ENCODE data around the gene SLC1A7. TPM values are rescaled to one million over a fixed set of nuclear protein-coding genes. Genes with fewer than 3 reads are reported as not detected.
"Not testable (repeated sequence)": the region's sequence is repeated elsewhere in the genome, so short reads cannot be mapped to it uniquely, and the experiment has no call there.

The SLC1A7 gene
- not detected for total RNA-seq

DNA sequence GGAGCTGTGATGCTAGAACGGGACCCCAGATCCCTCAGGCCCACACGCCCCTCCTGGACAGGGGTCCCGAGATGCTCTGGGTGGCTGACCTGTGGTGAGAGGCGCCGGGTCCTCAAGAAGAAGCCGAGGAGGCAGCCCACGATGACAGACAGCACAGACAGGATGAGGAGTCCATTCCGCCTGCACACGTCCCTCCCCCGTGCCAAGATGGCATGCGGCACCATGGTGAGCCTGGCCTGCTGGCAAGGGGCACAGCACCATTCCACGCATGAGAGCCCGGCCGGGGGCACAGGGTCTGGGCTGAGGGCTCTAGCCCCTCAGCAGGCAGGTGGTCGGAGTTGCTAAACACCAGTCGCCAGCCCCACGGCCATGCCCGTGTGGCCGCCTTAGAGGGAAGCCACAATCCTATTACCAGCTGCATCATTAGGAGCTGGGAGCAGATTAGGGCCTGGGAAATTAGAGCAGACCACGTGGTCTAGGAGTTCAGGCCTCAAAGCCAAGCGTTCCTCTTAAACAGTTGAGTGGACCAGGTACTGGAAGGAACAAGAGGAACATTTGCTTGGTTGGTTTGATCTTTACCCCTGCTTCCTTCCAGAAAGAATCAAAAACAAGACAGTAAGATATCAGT, at the start of gene SLC1A7:
Gene SLC1A7, minus strand, starts transcription at position 413 of the 628 bp plus-strand sequence. Its CDS starts 189 bp downstream, at position 224.
- DNase-seq = no peak
- ChIA-PET CTCF (no interaction called here), POLR2A (no interaction called here)
- Mint-ChIP-seq H3K27ac (no peak within 1 kb of the TSS), H3K4me1 (no peaks in the 10 kb centered on the region), H3K4me3 (no peak within 1 kb of the TSS), H3K27me3 (no peaks in the 10 kb centered on the region), H3K36me3 (ENCODE audit: low read depth) (peaks cover 3% of the 10 kb centered on the region), H3K9me3 (peaks cover 7% of the 10 kb centered on the region)

DNA sequence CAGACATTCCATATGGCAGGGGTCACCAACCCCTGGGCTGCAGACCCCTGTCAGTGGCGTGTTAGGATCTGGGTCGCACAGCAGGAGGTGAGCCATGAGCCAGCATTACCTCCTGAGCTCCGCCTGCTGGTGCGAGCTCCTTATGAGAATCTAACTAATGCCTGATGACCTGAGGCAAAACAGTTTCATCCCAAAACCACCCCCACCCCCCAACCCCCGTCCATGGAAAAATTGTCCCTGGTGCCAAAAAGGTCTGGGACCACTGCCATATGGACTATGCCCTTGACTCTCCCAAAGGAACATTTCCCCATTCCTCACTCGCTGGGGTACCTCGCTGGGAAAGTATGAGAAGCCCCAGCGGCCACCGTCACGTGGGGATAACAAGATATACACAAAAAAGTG, 47.8 kb upstream of the SLC1A7 start:
- DNase-seq = no peak
- ChIA-PET CTCF (interaction anchor here (3.9 kb wide), 1 partner anchor 10 kb away, joined by 12 read pairs; no protein-coding TSS in a partner anchor), POLR2A (no interaction called here)
- no peak overlapping the region for H3K27ac Mint-ChIP-seq
- H3K4me1 Mint-ChIP-seq = no peaks in the 10 kb centered on the region
- peaks cover 17% of the 10 kb centered on the region for H3K27me3 Mint-ChIP-seq
- no peaks in the 10 kb centered on the region for H3K36me3 Mint-ChIP-seq (ENCODE audit: low read depth)
- H3K4me3 Mint-ChIP-seq = no peak overlapping the region
- H3K9me3 Mint-ChIP-seq = no peaks in the 10 kb centered on the region

DNA sequence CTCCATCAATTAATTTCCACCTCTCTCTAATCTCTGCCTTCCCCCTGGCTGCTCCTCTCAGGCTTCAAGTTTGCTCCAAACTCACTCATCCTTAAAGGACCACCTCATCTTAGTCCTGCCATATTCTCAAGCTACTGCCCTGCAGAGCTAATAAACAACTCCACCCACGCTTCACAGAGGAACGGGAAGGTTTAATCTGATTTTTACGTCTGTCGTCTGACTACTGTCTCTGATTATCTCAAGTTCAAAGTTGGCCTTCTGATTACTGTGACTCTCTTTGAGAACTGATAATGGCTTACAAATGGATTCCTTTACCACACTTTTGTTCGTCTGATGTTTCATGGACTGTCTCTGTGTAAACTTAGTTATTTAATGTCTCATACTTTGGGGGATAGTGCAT, 46.6 kb upstream of the SLC1A7 start:
- DNase-seq = no peak
- no peaks in the 10 kb centered on the region for H3K36me3 Mint-ChIP-seq (ENCODE audit: low read depth)
- CTCF ChIA-PET = no interaction called here
- H3K4me3 Mint-ChIP-seq = no peak overlapping the region
- no peaks in the 10 kb centered on the region for H3K4me1 Mint-ChIP-seq
- POLR2A ChIA-PET = no interaction called here
- peaks cover 17% of the 10 kb centered on the region for H3K27me3 Mint-ChIP-seq
- H3K27ac Mint-ChIP-seq = no peak overlapping the region
- no peaks in the 10 kb centered on the region for H3K9me3 Mint-ChIP-seq

DNA sequence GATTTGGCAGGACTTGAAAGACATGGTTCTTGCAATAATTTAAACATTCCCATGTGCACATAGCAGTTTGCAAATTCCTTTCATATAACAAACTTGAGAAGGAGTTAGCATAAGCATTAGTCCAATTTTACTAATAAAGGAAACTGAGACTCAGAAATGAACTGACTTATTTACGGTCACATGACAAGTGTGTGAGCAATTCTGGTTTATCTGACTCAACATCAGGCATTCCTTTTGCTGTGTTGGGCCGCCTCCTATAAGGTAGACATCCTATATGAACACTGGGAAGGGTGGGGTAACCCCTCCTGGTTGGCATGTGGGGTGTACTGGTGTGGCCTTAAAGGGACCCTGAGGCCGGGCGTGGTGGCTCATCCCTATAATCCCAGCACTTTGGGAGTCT, 45.7 kb upstream of the SLC1A7 start:
- Mint-ChIP-seq H3K27me3 (peaks cover 17% of the 10 kb centered on the region), H3K9me3 (no peaks in the 10 kb centered on the region), H3K36me3 (ENCODE audit: low read depth) (no peaks in the 10 kb centered on the region), H3K4me1 (no peaks in the 10 kb centered on the region), H3K4me3 (no peak overlapping the region), H3K27ac (no peak overlapping the region)
- POLR2A ChIA-PET = no interaction called here
- no peak for DNase-seq
- CTCF ChIA-PET = no interaction called here

DNA sequence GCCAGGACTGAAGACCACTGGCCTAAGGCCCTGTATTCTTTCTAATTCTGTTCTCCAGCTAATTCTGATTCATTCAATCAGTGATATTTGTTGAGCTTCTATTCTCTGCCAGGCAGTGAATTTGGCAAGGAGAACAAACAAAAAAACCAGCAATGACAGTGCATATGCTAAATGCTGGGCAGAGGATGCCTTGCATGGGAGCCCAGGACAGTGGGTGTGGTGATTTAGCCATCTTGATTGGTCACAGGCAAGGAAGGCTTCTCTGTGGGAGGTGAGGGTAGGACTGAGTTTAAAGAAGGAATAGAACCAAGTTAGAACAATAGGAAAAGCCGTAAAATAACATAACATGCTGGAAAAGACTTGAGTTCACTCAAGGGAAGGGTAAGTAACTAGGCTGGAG, 45.0 kb upstream of the SLC1A7 start:
- Mint-ChIP-seq H3K4me3 (no peak overlapping the region), H3K9me3 (no peaks in the 10 kb centered on the region), H3K4me1 (no peaks in the 10 kb centered on the region), H3K27ac (no peak overlapping the region), H3K27me3 (peaks cover 17% of the 10 kb centered on the region), H3K36me3 (ENCODE audit: low read depth) (no peaks in the 10 kb centered on the region)
- DNase-seq = no peak
- POLR2A ChIA-PET = no interaction called here
- CTCF ChIA-PET = no interaction called here

DNA sequence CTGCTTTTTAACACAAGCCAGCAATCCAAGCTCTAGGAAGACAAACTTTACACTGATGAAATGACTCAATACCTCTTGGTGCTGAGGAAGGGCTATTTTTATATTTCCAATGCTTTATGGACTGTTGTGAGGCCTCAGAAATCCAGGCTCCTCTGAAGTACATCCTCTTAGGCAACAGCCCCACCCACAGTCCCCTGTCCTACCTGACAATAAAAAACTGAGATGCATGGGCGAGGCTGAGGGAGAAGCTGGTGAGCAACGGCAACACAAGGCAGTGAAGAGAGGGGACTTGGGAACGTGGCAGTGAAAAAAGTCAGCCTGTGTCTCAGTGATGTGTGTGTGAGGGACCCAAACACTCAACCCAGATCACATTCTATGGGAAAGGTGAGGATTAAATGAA, 44.1 kb upstream of the SLC1A7 start:
- Mint-ChIP-seq H3K36me3 (ENCODE audit: low read depth) (no peaks in the 10 kb centered on the region), H3K9me3 (no peaks in the 10 kb centered on the region), H3K4me1 (no peaks in the 10 kb centered on the region), H3K27ac (no peak overlapping the region), H3K27me3 (peaks cover 17% of the 10 kb centered on the region), H3K4me3 (no peak overlapping the region)
- no peak for DNase-seq
- POLR2A ChIA-PET = interaction anchor here (1.0 kb wide), 1 partner anchor 114 kb away, joined by 3 read pairs; no protein-coding TSS in a partner anchor
- CTCF ChIA-PET = interaction anchor here (1.0 to 1.2 kb wide), 2 partner anchors 13 to 25 kb away, joined by 4 read pairs; no protein-coding TSS in a partner anchor

DNA sequence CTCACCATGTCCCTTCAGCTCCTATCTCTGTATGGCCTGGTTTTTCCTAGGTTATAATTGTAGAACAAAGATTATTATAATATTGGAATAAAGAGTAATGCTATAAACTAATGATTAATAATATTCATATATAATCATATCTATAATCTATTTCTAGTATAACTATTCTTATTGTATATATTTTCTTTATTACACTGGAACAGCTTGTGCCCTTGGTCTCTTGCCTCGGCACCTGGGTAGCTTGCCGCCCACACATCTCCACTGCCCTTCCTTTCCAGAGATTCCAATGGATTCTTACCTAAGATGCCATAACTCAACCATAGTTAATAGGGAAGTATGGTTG, 43.5 kb upstream of the SLC1A7 start:
- ChIA-PET POLR2A (interaction anchor here (0.6 to 1.0 kb wide), 2 partner anchors 114 to 185 kb away, joined by 3 read pairs; no protein-coding TSS in a partner anchor), CTCF (interaction anchor here (0.7 to 1.2 kb wide), 3 partner anchors 13 to 517 kb away, joined by 3 to 4 read pairs (median 4); no protein-coding TSS in a partner anchor)
- DNase-seq; H3K4me1 Mint-ChIP-seq; H3K36me3 Mint-ChIP-seq (ENCODE audit: low read depth); H3K4me3 Mint-ChIP-seq; H3K9me3 Mint-ChIP-seq; H3K27ac Mint-ChIP-seq: not testable (repeated sequence)
- peaks cover 17% of the 10 kb centered on the region for H3K27me3 Mint-ChIP-seq

DNA sequence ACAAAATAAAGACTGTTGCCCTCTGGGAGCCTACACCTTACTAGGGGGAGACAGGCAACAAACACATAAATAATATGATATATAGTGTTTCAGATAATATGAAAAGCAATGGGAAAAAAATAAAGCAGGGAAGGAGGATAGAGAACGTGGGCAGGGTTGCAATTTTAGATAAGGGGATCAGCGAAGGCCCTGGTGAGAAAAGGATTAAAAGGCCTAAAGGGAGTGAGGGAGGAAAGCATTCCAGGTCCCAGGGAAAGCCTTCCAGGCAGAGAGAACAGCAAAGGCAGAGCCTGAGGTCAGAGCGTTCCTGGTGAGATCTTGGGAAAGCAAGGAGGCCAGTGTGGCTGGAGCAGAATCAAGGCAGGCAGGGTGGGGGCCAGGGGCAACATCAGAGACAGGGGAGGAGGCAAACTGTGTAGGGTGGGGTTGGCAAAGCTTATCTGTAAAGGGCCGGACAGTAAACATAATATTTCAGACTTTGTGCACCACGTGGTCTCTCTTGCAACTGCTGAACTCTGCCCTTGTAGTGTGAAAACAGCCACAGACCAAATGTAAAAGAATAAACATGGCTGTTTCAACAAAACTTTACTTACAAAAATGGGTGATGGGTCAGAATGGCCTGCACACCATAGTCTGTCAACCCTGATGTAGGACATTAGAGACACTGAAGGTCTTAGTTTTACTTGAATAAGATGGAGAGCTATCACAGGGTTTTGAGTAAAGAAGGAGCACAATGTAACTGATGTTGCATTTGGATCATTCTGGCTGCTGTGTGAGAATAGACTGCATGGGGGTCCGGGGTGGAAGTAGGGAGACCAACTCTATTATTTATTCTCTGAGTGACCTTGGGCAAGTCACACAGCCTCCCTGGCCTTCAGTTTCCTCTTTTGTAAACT, 40.9 kb upstream of the SLC1A7 start:
- POLR2A ChIA-PET = no interaction called here
- H3K4me3 Mint-ChIP-seq = no peak overlapping the region

DNA sequence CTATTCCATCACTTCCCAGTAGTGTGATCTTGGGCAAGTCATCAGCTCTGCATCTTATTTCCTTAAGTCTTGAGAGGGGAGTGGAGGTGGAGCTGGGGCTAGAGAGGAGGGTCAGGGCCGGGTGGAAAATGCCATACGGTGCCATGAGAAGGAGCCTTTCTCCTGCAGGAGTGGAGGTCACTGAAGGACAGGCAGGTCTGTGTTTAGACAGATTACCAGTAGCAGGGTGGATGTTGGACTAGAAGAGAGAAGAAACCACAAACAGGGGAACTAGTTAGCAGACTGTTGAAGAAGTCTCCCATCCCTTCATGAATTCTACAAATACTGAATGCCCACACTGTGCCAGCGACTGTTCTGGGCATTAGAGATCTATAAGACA, 40.3 kb upstream of the SLC1A7 start:
- Mint-ChIP-seq H3K27ac (no peak overlapping the region), H3K4me1 (no peaks in the 10 kb centered on the region), H3K4me3 (no peak overlapping the region), H3K36me3 (ENCODE audit: low read depth) (no peaks in the 10 kb centered on the region), H3K27me3 (peaks cover 11% of the 10 kb centered on the region), H3K9me3 (no peaks in the 10 kb centered on the region)
- no peak for DNase-seq
- POLR2A ChIA-PET = no interaction called here
- CTCF ChIA-PET = interaction anchor here (0.6 to 1.4 kb wide), 5 partner anchors 9 to 235 kb away, joined by 3 to 5 read pairs (median 4); no protein-coding TSS in a partner anchor

More for the DNA sequence above, 40.9 kb upstream of the SLC1A7 start:
- peaks cover 13% of the 10 kb centered on the region for H3K27me3 Mint-ChIP-seq
- H3K36me3 Mint-ChIP-seq (ENCODE audit: low read depth) = no peaks in the 10 kb centered on the region
- DNase-seq = no peak
- CTCF ChIA-PET = interaction anchor here (0.6 to 1.4 kb wide), 4 partner anchors 12 to 236 kb away, joined by 3 to 5 read pairs (median 4); no protein-coding TSS in a partner anchor
- no peak overlapping the region for H3K27ac Mint-ChIP-seq
- no peaks in the 10 kb centered on the region for H3K9me3 Mint-ChIP-seq
- no peaks in the 10 kb centered on the region for H3K4me1 Mint-ChIP-seq

DNA sequence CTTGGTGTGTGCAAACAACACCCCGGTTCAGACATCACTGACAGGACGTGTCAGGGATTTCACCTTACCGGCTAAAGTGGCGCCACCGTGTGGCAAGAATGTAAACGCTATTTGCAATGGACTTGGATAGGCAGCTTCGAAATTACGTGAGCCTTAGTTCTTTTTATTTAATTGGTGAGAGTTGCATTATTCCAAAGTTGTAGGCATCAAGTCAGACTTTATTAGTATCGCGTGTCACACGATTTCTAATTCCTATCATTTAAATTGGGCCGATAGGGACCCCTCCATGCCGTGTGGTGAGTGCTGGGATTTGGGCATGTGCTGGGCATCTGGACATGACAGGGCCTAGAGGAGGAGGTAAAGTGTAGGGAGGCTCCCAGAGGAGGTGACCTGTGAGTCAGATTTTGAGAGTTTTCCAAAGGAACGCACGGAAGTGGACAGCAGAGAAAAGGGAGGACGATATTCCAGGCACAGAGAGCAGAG, 39.7 kb upstream of the SLC1A7 start:
- Mint-ChIP-seq H3K36me3 (ENCODE audit: low read depth) (no peaks in the 10 kb centered on the region), H3K27me3 (peaks cover 10% of the 10 kb centered on the region), H3K27ac (no peak overlapping the region), H3K4me1 (no peaks in the 10 kb centered on the region), H3K9me3 (no peaks in the 10 kb centered on the region), H3K4me3 (no peak overlapping the region)
- POLR2A ChIA-PET = no interaction called here
- CTCF ChIA-PET = interaction anchor here (0.6 to 1.4 kb wide), 4 partner anchors 9 to 234 kb away, joined by 3 to 5 read pairs (median 4); no protein-coding TSS in a partner anchor
- peak; percentile 88 for DNase-seq

DNA sequence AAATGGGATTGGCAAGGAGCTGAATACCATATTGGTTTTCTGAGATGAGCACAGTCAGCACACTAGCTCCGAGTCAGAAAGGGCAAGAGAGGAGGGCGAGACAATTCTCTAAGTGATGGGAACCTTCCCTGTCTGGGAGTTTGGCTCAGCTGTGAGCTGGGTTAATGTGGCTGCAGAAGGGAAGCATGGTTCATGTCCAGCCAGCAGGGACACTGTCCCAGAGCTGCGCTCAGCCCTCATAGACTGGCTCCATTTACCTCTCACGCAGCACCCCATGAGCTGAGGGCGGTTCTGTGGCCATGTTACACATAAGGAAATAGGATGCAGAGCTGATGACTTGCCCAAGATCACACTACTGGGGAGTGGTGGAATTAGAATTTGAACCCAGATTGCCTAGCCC, 38.5 kb upstream of the SLC1A7 start:
- Mint-ChIP-seq H3K4me3 (no peak overlapping the region), H3K4me1 (no peaks in the 10 kb centered on the region), H3K27ac (no peak overlapping the region), H3K27me3 (peaks cover 5% of the 10 kb centered on the region), H3K9me3 (no peaks in the 10 kb centered on the region), H3K36me3 (ENCODE audit: low read depth) (no peaks in the 10 kb centered on the region)
- CTCF ChIA-PET = interaction anchor here (1.5 to 2.6 kb wide), 2 partner anchors 10 to 15 kb away, joined by 3 to 12 read pairs; no protein-coding TSS in a partner anchor
- POLR2A ChIA-PET = no interaction called here
- DNase-seq = no peak

DNA sequence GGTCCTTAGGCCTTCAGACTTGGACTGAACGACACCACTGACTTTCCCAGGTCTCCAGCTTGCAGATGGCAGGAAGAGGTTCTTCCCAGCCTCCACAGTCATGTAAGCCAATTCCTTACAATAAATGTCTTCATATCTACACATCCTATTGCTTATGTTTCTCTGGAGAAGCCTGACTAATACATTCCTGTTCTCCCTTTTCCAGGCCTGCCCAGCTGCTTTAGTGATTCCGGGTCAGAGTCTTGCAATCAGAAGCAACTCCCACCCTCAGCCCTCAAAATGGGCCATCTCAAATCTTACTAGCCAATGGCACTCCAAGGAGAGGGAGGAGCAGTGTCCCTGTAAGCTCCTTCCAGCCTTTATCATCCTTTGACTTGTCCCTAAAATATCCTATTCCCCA, 37.8 kb upstream of the SLC1A7 start:
- no peaks in the 10 kb centered on the region for H3K4me1 Mint-ChIP-seq
- no peaks in the 10 kb centered on the region for H3K9me3 Mint-ChIP-seq
- no peaks in the 10 kb centered on the region for H3K36me3 Mint-ChIP-seq (ENCODE audit: low read depth)
- peaks cover 5% of the 10 kb centered on the region for H3K27me3 Mint-ChIP-seq
- CTCF ChIA-PET = interaction anchor here (1.5 to 2.6 kb wide), 2 partner anchors 11 to 16 kb away, joined by 3 to 12 read pairs; no protein-coding TSS in a partner anchor
- H3K27ac Mint-ChIP-seq = no peak overlapping the region
- no peak overlapping the region for H3K4me3 Mint-ChIP-seq
- DNase-seq = no peak
- POLR2A ChIA-PET = no interaction called here

All from activated CD4-positive, alpha-beta T cell treated with anti-CD3 and anti-CD28 coated beads, Interleukin-2, amount 10 ng/mL, durations not matched to agents 7 days and 5 days (primary cell).